ENCODE results near the gene FOXB2.
"Not testable (repeated sequence)": the region's sequence is repeated elsewhere in the genome, so short reads cannot be mapped to it uniquely, and the experiment has no call there.

FOXB2 gene

GRCh38 chr9:77016526-77017504, 2.6 kb upstream of the FOXB2 start:
- no peak for DNase-seq

GRCh38 chr9:77017505-77017894, 2.0 kb upstream of the FOXB2 start:
- DNase-seq: no peak

GRCh38 chr9:77018058-77018968, 1.1 kb upstream of the FOXB2 start:
- no peak for DNase-seq

GRCh38 chr9:77018969-77019235, 553 bp upstream of the FOXB2 start:
- DNase-seq: no peak

GRCh38 chr9:77019926-77020412, 514 bp downstream of the FOXB2 start:
- no peak for DNase-seq

GRCh38 chr9:77020413-77021290, 1.2 kb downstream of the FOXB2 start:
- DNase-seq: no peak

GRCh38 chr9:77021291-77021894, 1.9 kb downstream of the FOXB2 start:
- no peak for DNase-seq

GRCh38 chr9:77021922-77022782, 2.7 kb downstream of the FOXB2 start:
- no peak for DNase-seq

- no peak for DNase-seq
Measured at GRCh38 chr9:77022783-77023440, 3.5 kb downstream of the FOXB2 start.

GRCh38 chr9:77023726-77024125, 4.3 kb downstream of the FOXB2 start:
- no peak for DNase-seq

- DNase-seq: no peak
Measured at GRCh38 chr9:77024776-77025545, 5.5 kb downstream of the FOXB2 start.

- no peak for DNase-seq
Measured at GRCh38 chr9:77028478-77028877, 9.0 kb downstream of the FOXB2 start.

- DNase-seq: no peak
Measured at GRCh38 chr9:77030045-77030444, 10.6 kb downstream of the FOXB2 start.

GRCh38 chr9:77038281-77039036, 19.0 kb downstream of the FOXB2 start:
- DNase-seq: no peak

- DNase-seq: no peak
Measured at GRCh38 chr9:77040340-77040739, 20.9 kb downstream of the FOXB2 start.

- not testable (repeated sequence) for DNase-seq
Measured at GRCh38 chr9:77043743-77044142, 24.3 kb downstream of the FOXB2 start.

- DNase-seq: not testable (repeated sequence)
Measured at GRCh38 chr9:77060681-77061080, 41.2 kb downstream of the FOXB2 start.

GRCh38 chr9:77063645-77064285, 44.3 kb downstream of the FOXB2 start:
- DNase-seq: no peak

Measured in effector CD4-positive, alpha-beta T cell (primary cell).